Measurements from ENCODE around the gene CRTC2. TPM values are rescaled to one million over a fixed set of nuclear protein-coding genes. Genes with fewer than 3 reads are reported as not detected.

The CRTC2 gene
- total RNA-seq, 2 donors from 2014 or later: 26.6 to 31.0 TPM

DNA sequence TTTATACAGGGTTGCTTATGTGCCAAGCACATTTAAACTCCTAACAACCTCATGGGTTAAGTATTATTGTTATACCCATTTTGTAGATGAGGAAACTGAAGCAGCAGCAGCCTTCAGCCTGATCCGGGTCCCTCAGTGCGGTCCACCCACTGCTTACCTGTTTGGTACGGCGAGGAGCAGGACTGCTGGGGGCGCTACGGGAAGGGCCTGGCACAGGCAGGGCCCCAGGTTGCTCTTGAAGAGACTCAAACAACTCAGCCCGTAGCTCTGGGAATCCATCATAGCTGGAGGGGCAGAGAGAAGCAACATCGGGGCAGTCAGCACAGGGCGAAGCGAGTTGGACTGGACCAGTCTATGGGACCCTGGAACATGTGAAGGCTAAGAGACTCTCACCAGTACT is 21.1 kb downstream of the CRTC2 start:
- peak; percentile 47 for DNase-seq (ENCODE audit: low spot score)

DNA sequence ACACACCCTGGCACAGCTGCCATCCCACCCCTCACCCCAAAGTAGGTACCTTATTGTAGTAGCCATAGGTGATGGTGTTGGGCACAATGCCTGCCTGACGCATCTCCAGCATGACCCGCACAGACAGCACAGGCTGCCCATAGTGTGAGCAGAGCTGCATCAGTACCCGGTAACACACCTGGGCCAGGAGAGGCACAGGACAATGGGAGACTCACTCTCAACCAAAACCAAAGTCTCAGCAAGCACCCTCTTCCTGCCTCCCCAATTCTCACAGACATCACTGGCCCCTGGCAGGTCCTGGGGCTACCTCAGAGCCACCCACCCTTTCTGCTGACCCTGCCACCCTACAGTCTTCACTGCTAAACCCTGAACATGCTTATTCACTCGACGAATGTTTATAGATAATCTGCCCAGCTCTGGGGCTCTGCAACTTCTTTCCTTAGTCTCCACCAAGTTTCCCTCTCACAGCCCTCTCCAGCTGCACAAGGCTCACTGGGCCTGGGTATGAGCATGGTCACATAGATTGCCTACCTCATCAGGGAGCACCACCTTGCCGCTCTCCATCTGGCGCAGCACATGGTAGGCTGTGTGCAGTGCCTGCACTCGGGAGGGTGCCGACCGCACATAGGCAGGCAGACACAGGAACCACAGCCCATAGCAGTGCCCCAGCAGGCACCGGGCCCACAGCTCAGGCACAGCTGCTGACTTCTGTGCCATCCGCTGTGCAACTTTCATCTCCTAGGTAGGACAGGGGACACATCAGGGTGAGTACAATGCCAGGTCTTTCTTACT is 22.2 kb downstream of the CRTC2 start:
- peak; percentile 41 for DNase-seq (ENCODE audit: low spot score)

More for the DNA sequence above, 21.1 kb downstream of the CRTC2 start:
- intact Hi-C loops (cut with DNase I): no loop called here

DNA sequence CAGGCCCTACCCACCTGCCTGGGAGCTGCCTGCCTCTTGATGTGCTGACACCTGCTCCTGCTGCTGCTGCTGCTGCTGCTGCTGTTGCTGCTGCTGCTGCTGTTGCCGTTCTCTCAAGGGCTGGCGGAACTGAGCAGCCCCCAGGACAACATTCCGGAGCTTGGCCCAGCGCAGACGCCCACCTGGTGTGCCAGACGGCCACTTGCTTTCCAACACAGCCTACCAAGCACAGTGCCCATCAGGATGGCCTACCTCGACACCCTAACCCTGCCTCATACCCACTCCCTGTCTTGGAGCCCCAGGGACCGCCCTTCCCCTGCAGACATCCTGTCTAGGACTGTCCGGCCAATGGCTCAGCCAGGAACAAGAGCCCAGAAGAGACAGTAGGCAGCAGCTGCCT is 23.7 kb downstream of the CRTC2 start:
- DNase-seq (ENCODE audit: low spot score): no peak
- intact Hi-C loops (cut with DNase I): no loop called here

More for the DNA sequence above, 22.2 kb downstream of the CRTC2 start:
- intact Hi-C loops (cut with DNase I): no loop called here

DNA sequence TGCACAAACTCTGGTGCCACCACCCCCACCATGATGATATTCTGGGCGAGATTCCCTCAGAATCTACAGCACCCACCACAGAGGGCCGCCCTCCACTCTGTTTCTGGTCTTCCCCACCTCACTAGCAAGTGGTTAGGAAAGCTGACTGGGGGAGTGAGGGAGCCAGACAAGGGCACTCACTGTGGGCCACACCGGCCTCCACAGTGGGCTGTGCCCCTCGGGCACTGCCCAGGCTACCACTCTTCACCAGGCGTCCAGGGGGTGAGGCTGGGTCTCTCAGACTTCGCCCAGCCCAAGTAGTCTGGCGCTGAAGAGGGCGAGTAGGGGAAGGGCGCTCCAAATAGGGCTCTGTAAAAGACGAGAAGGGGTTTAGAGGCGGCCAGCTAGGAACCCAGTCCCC is 24.5 kb downstream of the CRTC2 start:
- DNase-seq (ENCODE audit: low spot score): no peak
- intact Hi-C loops (cut with DNase I): no loop called here

DNA sequence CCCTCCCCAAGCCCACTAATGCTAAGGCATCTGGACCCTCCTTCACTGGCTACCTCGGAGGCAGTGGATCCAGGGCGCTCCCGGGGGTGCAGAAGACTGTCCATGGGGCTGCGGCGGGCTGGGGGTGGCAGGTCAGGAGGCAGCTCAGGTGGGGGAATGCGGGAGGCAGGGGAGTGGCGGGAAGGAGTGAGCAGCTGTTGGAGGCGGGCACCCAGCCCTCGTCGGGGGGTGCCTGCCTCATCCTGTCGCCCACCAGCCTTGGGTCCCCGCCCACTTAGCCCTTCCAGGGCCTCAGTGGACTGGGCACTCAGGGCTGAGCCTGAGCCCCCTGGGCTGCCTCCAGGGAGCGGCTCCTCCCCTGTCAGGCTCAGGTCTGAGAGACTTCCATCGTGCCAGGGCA is 25.0 kb downstream of the CRTC2 start:
- intact Hi-C loops (cut with DNase I): no loop called here
- no peak for DNase-seq (ENCODE audit: low spot score)

DNA sequence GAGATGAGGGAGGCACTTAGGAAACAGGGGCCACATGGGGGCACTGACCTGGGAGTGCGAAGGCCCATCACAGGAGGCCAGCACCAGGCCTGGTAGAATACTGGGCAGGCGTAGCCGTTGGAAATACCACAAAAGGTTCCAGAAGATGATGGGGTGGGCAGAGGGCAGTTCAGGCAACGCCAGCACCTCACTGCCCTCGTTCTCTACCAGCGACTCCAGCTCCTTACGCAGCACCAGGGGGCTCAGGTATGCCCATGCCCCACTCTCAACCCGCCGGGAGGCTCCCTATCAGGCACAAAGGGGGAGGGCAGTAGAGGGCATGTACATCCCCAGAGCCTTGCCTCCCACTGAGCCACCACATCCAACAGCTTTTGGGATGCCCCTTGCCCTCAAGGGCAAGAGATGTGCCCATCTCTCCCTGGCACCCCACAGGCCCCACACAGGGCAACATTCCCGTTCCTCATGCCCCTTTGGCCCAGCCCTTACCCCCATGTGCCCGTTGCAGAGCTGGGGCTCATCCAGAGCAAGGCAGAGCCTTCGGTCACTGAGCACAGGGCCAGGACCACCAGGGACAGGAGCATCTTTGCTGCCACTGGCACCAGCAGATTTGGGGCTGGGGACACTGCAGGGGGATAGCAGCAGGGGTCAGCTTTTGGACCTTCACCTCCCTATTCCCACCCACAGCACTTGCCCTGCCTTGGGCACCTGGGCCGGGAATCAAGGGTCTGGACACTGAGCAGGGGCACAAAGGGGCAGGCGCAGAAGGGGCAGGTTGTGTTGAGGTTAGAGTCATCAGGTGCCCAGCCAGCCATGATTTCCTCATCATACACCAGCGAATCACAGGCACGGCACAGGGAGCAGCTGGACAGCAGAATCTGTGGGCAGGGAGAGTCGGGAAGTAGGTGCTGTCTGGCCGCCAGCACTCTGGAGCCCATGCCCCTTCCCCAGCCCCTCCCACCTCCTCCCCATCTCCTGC is 26.0 kb downstream of the CRTC2 start:
- DNase-seq (ENCODE audit: low spot score): peak; percentile 42
- intact Hi-C loops (cut with DNase I): no loop called here

DNA sequence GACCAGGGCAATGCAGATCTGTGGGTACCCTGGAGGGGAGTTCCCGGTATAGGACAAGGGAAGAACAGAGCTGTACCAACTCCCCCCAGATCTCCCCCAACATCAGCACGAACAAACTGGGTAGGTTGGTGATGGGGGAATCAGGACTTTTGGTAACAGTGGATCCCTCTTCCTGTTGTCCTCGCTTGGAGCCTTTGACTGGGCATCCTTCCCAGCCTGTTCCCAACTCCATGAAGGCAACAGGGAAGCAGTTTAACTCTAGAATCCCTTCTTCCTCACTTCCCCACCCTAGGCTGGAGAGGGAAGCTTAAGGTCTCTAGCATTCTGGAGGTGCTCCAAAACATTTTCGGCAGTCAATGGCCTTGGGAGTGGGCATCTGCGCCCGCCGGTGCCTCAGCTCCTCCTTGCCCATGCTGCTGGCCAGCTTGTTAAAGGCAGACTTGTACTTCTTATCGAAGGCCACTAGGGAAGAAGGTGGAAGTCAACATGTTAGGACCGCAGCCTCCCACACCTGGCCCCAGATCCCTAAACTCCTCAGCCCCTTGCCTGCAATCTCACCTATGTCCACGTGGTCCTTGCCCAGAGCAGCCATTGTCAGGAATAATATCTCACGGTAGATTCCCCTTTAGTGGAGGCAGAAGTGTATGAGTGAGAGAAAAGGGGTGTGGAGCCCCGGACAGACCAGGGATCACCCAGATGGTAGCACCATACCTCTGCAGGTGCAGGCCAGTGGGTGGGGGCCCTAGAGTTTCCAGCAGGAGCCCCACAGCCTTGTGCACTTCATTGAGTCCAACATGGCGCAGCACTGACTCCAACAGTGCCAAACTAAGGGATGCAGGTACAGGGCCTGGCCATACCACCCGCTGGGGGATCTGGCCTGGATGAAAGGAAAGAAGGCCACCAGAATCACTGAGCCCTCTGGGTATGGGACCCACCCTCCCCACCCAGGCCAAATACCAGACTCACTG is 28.1 kb downstream of the CRTC2 start:
- no peak for DNase-seq (ENCODE audit: low spot score)
- intact Hi-C loops (cut with DNase I): no loop called here

DNA sequence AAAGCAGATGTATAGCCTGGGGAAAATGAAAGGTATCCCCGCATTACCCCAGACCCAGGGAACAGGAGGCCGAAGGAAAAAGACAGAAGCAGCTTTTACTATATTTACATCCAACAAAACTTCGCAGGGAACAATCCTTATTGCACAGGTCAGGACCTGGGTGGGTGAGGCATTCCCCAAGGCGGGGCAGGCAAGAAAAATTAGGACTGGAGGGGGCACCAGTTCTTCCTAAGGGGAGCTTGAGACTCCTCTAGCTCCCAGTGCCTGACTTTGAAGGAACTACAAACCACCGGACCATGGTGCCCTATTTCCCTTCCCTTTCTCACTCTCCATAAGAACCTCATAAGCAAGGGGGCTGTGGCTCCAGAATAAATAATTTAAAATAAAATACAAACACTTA is 29.0 kb downstream of the CRTC2 start:
- DNase-seq (ENCODE audit: low spot score): no peak
- intact Hi-C loops (cut with DNase I): no loop called here

DNA sequence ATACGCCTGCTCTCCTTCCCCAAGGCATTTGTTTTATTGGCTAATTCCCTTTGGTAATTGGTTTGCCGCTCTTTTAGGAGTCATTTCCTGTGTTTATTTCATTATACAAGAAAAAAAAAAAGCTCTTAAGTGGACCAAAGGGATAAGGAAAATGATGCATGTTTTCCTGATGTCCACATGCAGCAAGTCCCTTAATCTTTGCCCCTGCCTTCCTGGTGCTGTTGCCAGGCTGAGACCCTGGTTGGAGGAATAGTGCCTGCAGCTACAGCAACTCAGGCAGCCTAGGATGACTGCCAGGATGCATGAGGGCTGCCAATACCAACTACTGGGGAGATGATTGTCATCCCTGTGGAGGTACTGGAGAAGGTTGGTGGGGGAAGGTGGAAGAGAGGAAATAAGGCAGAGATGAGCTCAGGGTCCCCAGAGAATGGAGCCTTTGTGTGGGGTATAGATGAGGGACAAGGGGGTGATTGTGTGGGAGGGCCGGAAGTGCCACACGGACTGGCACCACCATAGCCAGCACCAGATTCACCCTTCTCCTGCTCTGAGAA is 29.5 kb downstream of the CRTC2 start:
- intact Hi-C loops (cut with DNase I): no loop called here
- no peak for DNase-seq (ENCODE audit: low spot score)

DNA sequence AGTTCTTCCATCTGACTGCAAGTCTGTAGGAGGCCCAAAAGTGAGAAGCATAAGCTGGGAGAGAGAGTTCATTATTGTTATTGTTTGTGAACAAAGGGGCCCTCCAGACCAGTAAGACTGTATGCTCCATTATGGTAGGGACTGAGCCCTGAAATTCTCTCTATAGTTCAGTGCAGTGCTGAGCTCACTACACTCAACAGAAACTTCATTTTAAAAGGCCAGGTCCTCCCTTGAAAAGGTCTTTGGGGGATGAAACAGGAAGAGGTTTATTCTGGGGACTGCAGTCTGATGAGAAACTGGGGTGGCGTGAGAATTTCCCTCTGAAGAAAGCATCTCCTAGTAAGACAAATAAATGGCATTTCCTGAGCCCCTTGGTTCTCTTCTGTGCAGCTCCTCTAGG is 30.2 kb downstream of the CRTC2 start:
- intact Hi-C loops (cut with DNase I): no loop called here
- no peak for DNase-seq (ENCODE audit: low spot score)

DNA sequence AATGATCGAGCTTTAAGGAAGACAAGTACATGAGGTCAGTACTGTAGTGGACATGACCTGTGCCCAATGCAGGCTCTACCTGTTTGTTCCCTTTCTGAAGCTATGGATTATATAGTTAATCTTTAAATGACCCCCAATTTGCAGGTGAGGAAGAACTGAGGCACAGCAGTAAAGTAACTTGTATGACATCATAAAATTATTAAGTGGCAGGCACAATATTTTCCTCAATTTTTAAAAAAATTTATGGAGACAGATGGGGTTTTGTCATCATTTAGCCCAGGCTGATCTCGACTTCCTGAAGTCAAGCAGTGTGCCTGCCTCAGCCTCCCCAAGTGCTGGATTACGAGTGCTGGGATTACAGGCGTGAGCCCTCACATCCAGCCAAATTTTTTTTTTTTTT is 32.0 kb downstream of the CRTC2 start:
- intact Hi-C loops (cut with DNase I): no loop called here
- DNase-seq (ENCODE audit: low spot score): no peak

DNA sequence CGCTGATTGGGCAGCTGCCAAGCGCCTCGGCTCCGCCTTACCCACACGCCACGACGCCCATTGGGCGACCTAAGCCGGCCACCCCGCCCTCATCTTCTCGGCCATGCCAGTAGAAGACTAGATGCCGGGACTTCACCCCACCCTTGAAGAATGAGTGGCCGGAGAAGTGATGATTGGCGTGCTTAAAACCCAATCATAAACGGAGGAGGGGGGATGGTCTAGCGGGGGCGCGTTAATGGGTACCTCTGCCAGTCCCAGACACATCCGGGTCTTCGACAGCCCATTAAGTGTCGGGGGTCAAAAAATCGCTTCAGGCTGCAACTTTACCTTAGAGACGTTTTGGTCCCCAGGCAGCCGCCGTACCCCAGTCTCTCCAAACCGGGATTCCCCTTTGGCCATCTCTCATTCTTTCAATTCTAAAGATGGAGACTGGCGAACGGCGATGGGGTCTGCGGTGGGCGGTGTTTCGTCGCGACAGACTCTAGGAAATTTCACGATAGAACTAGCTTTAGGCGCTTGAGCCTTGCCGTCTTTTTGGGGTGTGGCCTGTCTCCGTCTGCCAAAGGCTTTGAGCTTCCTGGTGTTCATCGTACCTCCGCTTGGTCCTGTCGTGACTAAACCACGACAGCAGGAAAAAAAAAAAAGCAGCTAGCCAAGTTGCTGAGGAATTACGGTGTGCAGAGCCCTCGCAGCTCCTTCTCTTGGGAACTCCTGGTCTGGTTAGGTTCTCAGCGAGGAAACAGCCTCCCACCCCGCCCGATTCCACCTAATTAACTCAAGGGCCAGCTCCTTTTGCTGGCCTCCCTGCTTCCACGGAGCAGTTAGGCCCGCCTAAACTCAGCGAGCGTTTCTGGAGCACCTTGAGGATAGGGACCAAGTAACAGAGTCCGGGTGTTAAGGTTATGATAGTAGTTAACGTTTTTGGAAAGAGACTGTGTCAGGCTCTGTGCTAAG is 35.2 kb downstream of the CRTC2 start, which contains the start of gene GATAD2B:
Gene GATAD2B (minus strand): TSS at position 1 of the 954 bp plus-strand sequence. CDS start 94,625 bp downstream, outside the sequence.
- intact Hi-C loops (cut with DNase I): loop anchor here in 1 of 2 donors (5.0 kb wide), 1 partner anchor 36 kb away; no protein-coding TSS in a partner anchor
- DNase-seq (ENCODE audit: low spot score): peak; percentile 100

DNA sequence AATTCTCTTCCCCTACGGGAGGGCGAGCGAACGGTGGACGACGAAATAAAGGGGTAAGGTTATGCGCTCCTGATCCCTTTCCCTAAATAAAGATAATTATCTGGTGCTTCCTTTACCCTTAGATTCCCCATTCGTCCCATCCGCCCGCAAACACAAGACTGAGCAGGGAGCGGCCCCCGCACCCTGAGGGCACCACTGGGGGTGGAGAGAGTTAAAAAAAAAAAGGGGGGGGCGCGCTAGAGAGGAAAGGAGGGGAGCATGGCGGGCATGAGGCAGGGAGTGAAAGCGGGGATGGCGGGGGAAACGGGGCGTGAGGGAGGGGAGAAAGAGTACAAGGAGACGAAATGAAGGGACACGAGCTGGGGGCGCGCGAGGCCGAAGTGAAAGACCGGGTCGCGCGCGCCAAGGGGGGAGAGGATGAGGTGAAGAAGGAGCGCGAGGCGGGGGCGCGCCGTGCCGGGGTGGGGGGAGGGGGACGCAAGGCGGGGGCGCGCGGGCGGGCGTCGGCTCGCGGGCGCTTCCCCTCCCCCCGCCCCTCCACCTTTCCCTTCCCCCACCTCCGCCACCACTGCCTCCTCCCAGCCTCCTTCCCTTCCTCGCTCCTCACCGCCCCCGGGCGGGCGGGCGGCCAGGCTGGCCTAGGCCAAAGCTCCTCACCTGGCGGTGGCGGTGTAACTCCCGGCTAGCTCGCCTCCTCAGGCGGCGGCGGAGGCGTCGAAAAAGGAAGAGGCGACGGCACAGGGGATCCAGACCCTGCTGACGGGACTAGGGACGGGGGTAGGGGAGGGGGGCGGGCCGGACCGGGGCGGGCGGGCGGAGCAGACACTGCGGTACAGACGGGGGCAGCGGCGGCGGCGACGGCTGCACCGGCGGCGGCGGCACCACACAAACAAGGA is 36.1 kb downstream of the CRTC2 start:
- no peak for DNase-seq (ENCODE audit: low spot score)
- intact Hi-C loops (cut with DNase I): loop anchor here in 1 of 2 donors (5.0 kb wide), 1 partner anchor 35 kb away; no protein-coding TSS in a partner anchor

DNA sequence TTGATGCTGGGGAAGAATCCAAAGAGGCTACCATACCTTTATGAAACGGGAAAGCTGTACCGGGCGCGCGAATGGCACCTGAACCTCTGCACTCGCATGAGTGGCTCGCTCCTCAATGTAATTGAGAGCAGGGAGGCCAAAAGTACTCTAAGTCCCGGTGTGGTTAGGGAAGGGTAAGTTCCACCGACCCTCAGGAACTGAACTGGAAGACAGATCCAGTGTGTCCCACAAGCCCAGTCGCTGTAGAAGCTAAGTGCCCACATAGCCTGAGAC is 36.7 kb downstream of the CRTC2 start:
- DNase-seq (ENCODE audit: low spot score): no peak

DNA sequence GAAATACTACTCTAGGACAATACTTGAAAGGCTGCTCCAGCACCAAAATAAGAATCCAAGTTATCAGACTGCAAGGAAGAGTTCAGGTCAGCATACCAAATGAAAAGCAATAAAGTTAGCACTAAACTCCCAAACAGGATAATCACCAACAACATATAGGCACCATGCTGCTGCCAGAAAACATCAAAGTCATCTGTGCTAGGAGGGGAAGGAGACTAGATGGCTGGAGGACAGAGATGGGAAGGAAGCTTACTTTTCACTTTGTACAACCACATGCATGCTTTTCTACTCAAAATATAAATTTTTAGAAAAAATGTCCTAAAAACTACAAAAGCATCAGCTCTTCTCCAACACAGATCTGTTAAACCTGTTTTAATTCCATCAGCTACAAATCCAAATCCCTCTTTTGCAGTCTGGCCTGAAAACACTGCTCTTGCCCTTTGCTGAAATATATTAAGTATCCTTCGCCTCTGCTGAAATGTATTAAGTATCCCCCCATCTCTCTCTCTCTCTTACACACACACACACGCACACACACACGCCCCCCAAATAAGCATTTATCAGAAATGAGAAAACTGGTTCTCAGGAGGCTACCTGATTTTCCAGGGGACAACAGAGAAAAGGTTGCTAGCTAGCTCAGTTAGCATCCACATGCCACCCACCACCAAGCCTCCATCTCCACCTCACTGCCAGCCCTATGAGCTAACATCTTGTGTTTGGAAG is 37.2 kb downstream of the CRTC2 start:
- no peak for DNase-seq (ENCODE audit: low spot score)
- intact Hi-C loops (cut with DNase I): loop anchor here in 1 of 2 donors (5.0 kb wide), 1 partner anchor 34 kb away; no protein-coding TSS in a partner anchor

More for the DNA sequence above, 36.7 kb downstream of the CRTC2 start:
- intact Hi-C loops (cut with DNase I): loop anchor here in 1 of 2 donors (5.0 kb wide), 1 partner anchor 34 kb away; no protein-coding TSS in a partner anchor

Measured in posterior vena cava (tissue), 2 donors.